Stimulated activated CD4-positive, alpha-beta T cell treated with anti-CD3 and anti-CD28 coated beads, Interleukin-4, amount 100 ng/mL, for 4 hours (primary cell): ENCODE measurements around the gene TMEM208.

Experiments used
- DNase-seq, 2 experiments: peaks; one replicate each; pipeline ENCODE4 v3.0.0-alpha.2; 2020

TMEM208 gene

DNA sequence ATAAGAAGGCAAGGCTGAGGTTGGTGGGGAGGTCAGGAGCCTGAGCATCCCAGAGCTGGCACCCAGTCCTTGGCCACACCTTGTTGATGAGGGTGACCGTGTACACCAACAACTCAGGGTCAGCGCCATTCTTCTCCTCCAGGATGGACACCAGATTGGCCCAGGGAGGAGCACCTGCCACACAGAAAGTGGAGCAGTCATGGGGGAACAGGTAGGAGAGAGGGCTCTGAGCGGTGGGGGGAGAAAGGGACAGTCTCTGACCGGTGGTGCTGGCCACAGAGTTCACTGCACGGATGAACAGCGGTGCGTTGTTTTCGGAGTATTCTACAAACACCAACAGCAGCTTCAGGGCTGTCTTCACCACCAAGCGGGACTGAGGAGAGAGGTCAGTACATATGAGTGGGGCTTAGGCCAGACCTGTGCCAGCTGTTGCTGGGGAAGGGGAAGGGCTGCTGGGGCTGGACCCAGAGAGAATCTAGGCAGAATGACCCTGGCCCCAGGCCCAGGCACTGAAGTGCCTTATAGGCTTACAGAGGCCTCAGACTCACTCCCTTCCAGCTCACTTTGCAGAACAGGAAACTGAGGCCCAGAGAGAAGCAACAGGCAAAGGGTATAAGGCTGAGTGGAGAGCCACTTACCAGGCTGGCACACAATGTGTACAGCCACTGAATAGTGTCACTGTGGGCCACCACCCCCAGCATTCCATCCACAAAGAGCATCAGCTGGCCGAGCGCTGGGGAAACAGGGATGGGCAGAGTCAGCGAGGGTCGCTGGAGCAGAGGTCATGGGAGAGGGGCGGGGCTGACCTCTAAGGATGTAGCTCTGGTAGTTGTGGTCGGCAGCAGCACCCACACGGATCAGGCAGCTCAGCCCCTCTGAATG lies 10.7 kb downstream of the TMEM208 start:
- no peak for DNase-seq

DNA sequence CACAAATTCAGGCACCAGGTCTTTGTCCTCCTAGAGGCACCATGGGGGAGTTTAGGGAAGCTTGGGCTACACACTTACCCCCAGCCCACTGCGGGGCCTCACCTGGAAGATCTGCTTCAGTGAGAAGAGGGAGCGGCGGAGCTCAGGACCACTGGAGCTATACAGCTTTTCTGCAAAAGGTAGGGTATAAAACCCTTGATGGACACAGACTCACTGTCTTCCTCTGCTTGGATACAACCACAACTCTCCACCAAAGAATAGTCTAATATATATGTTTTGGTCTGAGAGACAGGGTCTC lies 11.3 kb downstream of the TMEM208 start:
- DNase-seq, result no peak

DNA sequence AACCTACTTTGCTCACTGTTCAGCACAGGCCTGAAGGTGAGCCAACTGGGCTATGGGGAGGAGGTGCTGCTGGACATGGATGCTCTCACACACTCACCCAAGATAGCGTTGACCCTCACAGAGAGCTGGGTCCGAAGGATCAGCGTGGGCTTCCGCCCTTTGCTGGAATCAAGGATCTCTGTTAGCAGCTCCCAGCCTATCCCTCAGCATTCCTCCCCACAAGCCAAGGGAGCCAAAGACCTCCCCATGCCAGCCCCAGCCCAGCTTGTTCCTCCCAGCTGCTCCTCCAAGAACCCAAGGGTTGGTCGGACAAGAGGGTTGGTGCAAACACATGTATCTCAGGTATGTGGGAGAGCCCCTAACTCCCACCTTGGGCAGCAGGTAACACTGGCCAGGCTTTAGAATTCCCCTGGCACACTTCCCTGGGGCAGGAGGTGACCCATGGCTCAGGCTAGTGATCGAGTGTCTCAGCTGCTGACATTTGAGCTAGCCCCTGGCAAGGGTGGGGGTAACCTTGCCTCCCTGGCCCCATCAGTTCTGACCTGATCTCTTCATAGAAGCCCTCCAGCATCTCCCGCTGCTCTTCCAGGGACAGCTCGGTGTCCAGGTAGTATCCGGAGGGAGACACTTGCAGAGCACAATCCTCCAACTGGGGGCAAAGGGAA lies 12.0 kb downstream of the TMEM208 start:
- no peak for DNase-seq

DNA sequence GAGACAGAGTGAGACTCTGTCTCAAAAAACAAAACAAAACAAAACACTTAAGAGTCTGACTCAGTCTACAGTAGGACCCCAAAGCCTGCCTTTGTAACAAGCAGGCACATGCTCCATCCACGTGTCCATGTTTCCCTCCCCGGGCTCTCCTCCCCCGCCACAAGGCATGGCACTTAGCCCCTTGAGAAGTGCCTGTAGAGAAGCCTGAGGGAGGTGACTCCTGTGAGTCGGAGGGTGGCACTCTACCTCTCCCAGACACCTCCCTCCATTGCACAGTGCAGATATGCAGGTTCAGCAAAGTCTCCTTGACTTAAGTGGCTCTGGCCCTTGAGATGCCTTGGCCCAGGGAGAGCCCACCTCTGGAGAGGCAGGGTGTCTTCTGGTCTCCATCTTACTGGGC lies 13.6 kb downstream of the TMEM208 start:
- no peak for DNase-seq

DNA sequence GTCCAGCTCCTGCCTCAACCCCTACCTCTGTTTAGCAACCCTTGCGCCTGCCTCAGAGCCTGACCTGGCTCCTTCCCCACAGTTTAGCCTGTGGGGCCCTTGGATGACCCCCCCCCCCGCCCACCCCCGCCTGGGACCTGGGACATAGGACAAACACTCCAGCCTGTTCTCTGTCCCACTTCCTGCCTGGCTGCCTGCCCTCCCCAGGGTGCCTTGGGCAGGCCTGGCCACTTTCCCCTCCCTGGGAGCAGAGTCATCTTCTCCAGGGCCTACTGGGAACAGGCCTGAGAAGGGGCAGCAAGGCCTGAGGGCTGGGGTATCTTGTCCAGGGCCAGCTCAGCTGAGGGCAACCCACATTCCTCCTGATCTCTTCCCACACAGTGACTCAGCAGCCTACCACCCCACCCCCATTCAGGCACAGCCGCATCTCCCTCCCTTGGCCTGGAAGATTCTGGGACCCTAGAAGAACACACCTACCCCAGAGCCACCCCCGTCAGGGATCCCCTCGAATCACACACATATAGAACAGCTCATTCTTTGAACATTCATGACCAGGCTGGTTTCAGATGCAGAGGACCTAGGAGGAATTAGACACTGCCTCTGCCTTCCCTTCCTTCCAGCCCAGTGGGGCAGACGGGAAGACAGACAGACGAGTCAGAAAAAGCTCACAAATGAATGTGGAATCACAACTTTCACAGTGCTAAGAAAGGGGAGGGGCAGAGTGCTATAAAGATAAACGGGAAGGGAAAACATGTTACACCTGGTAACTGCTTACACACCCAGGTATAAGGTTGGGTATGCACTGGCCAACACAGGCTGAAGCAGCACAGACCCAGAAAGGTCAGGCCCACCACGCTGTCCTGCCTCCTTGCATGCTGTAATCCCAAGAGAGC lies 14.3 kb downstream of the TMEM208 start:
- no peak for DNase-seq

DNA sequence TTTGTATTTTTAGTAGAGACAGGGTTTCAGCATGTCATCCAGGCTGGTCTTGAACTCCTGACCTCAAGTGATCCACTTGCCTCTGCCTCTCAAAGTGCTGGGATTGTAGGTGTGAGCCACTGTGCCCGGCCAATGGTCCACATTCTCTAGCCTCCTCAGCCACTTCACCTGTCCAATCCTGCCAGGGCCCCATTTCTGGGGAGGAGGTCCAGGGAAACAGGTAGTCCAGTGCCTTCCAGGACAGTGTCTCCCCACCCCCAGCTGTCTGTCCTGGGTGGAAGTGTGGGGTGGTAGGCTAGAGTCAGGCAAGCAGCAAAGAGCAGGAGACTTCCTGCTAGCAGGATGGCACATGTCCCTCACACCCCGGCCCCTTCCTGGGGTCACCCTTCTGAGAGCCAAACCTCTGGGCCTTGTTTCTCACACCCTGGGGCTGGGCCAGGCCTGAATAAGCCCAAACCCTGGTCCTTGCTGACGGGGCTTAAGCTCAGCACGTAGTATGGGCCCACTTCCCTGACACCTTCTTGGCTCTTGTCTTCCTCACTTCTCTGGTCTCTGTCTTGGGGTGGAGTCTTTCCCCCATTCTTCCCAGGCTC lies 15.3 kb downstream of the TMEM208 start:
- no peak for DNase-seq

DNA sequence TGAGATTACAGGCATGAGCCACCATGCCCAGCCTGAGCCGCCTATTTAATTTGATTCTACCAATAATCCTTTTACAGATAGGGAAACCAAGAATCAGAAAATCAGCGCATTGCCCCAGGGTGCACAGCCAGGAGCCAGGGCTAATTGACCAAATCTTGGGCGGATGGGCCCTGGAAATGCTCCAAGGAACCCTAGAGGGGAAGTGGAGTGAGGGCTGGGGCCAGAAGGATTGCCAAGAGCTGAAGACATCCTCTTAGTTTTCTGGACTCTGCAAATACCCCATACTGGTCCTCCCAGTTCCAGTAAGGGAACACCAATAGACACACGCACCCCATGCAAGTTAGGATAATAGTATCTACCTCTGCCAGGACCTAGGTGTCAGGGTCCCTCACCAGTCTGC lies 16.6 kb downstream of the TMEM208 start:
- DNase-seq, result no peak

DNA sequence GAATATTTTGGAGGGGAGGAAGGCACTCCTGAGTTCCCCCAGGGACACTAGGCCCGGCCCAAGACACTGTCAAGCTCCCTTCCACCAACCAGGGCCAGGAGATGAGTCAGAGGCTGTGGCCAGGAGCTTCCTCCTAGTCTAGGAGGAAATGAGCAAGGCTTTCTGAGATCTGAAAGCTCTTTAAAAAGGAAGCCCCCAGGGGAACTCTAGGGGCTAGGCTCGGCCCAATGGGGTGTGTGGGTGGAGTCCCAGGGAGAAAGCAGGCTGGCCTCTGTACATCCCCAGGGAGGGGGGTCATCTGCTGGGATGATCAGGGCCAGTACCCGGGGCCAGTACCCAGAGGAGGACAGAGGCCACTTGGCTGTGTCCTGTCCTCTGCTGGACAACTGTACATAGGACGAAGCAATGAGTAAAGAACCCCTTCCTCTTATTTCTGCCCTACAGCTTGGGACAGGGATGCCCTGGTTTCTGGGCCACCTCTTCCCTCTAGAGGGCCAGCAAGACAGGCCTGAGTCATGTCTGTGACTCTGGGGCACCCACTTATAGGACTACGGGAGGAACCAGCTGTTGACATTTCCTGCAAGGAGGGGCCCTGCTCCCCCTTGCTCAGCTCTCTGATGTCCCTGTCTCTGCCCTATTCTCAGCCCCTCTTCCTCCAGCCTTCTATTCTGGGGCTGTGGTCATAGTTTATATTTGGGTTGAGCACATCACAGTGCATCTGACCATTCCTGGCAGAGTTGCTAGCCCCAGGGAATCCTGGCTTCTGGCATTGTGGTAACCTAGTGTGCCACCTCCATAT lies 17.7 kb downstream of the TMEM208 start:
- DNase-seq, result peak; percentile 63 to 82

DNA sequence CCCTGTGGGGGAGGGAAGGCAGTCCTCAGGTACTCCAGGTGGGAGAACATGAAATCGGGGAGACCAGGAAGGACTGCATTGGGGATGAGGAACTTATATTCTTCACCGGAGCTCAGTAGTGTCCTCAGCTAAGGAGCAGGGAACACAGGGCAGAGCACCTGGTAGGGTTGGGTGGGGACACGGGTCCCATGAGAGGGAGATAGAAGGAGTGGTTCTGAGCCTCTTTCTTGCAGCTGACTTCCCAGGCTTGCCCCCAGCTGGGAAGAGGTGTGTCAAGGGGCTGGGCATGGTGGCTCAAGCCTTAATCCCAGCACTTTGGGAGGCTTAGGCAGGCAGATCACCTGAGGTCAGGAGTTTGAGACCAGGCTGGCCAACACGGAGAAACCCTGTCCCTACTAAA lies 18.3 kb downstream of the TMEM208 start:
- DNase-seq, result no peak

DNA sequence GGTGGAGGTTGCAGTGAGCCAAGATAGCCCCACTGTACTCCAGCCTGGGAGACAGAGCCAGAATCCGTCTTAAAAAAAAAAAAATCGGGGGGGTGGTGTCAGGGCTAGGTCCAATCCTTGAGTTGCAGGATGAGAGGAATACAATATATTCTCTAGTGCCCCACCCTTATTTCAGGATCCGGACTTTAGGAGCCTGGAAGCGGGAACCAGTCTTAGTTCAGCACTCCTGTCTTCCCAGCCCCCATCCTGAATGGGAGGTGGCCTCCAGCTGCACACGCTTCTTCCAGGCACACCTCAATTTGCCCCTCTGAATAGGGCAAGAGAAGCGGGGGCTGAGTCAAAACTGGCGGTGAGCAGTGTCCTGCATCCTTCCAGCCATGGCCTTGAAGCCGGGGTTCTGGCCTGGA lies 18.7 kb downstream of the TMEM208 start:
- no peak for DNase-seq

DNA sequence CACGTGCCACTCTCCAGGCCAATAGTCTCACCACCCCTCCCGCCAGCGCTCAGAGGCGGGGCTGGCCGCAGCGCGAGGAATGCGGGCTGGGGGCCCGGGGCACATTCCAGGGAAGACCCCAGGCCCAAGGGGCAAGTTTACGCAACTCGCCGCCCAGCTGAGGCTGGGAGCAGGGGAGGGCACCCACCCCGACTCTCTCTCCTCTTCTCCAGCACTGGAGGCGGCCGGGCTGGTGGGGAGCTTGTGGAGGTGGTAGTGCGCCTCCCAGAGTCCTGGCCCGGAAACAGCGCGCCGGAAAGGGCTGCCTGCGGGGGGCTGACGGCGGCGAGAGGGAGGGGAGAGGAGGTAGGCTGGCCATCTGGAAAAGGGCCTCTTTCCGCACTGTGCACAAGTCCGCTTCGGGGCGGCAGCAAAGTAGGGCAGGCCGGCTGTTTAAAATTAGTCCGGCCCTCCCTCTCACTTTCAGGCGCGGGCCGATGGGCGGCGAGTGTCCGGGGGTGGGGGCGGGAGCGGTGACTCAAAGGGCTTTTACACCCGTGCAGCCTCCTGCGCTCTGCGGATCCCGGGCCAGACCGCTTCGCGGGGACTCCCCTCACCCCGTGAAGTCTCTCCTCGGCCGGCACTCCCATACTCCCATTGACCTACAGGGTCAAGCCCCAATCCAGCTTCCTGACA lies 19.3 kb downstream of the TMEM208 start:
- peak; percentile 28 to 43 for DNase-seq

DNA sequence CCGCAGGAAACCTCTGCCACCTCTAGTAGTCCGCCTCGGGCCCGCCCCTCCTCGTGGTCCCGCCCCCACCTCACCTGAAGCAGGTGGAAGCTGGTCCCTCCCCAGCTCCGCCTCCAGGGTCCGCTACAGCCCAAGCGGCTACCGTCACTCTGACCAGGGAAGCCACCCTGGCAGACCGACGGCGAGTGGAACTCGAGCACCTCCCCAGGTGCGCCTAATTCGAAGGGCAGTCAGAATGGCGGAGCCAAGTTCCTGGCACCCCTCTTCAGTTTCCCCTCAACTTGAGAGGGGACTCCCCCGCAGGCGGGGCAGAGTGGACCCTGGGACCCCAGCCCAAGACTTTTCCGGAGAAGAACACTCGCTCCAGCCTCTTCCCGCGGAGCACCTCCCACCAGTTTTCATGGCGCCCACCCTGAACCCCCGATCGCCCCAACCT lies 19.8 kb downstream of the TMEM208 start:
- peak in 1 of 2 experiments; percentile 43 for DNase-seq

DNA sequence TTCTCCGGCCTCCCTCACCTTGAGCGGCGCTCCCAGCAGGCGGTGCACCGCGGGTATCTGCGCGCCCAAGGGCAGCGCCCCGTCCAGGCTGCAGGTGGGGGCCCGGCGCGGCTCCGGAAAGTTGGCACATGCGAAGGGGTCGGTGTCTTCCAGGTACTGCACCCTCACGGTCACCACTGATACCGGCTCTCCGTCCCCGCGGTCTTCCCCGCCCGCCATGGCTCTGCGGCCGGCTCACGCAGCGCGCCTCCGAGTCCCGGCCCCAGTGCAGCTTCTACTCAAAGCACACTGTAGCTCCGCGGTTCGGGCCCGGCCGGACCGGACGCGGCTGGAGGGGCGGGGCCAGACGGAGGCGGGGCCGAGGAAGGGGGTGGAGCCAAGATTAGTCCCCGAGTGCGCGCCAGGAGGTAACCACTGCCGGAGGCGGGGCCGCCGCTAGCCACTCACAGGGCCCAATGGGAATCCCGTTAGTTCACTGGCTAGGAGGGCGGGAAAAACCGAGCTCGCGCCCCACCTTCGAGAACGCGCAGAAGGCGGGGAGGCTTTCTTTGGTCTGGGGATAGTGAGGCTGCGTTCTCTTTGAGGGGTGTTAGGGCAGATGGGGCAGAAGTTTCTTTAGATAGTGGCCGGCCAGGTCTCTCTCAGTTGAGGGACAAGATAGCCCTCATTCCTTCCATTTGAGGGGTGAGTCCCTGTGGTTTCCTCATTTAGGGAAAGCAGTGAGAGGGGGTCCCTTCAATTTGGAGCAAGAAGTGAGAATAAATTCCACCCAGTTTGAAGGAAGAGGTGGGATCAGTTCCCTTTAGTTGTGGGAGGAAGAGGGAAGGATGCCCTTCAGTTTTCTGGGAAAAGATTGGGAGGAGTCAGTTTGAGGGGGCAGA lies 20.5 kb downstream of the TMEM208 start, which contains the start of gene FHOD1:
FHOD1 (minus strand) TSS at position 290 of the 881 bp plus-strand sequence; CDS start at position 219, 71 bp downstream.
- peak; percentile 93 to 98 for DNase-seq

DNA sequence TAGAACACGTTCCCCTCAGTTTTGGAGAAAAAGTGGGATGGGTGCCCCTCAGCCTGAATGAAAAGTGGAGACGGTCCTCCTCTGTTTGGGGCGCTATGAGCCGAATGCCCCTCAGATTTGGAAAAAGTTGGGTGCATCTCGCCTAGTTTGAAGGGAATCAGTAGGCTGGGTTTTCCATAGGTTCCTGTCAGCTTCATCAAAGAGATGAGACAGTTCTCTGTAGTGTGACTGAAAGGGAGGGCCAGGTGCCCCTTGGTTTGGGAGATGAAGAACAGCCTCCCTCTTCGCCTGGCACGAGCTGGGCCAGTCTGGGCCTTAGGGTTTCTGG lies 21.1 kb downstream of the TMEM208 start:
- no peak for DNase-seq

DNA sequence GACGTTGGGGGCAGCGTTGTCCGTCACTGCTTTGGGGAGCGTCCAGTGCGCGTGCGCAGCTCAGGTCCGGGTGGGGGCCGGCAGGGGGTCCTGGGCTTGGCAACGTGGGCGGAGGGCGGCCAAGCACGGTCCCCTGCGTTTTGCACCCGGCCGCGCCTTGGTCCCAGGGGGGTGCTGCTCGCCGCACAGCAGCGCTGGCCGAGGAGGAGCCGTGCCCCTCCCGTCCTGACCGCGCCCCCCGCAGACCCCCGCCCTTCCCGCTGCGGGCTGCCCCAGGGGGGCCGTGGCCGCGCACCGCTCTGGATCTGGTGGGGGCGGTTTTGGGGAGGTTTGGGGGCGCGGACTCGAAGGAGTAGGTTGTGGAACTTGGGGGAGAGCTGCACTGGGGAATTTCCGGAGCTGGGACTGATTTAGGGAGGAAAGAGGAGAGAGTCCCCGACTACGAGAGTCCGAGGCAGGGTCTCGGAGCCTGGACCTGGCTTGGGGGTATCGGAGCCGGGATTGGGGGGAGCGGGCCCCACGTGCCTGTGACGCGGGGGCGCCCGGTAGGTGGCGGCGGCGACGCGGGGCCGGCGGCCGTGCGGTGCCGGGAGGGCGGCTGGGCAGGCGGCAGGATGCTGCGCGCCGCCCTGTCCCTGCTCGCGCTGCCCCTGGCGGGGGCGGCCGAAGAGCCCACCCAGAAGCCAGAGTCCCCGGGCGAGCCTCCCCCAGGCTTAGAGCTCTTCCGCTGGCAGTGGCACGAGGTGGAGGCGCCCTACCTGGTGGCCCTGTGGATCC lies 21.7 kb downstream of the TMEM208 start, which contains the start of gene SLC9A5:
SLC9A5 (plus strand) TSS at position 579 of the 777 bp plus-strand sequence; CDS start at position 615, 36 bp downstream.
- peak in 1 of 2 experiments; percentile 28 for DNase-seq

DNA sequence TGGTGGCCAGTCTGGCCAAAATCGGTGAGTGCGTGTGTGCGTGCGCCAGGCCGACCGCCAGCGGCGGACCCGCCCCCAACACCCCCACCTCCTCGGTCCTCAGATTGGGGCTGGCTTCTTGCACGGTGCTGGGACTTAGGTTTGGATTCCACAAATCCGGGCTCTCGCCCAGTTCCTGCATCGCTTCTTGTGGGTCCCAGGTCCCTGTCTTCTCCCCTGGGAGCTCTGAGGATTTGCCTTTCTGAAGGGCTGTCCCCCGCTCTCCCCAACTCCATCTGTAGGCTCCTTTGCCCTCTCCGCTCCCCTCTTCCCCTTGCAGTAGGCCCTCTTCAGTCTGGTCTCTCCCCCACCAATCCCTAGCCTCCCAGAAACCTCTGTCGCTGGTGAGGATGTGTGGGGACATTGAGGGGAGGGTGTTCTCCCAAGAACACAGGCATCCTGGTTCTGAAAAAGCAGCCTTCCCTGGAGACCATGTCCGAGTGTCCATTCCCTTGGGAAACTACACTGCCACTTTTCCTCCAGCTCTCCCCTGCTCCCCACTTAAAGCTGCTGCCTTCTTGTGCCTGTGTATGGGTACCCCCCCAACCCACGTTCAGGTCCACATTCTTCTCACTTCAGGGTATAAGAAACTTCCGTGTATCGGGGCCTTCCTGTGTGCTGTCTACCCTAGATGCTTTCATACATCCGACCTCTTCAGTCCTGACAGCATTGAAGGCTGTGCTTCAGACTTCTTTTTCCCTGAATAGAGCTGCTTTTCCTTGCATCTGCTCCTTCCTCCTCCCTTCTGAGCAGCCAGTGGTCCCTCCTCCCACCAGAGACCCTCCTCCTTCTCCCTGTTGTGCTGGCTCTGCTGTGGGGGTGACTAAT lies 22.5 kb downstream of the TMEM208 start:
- no peak for DNase-seq

DNA sequence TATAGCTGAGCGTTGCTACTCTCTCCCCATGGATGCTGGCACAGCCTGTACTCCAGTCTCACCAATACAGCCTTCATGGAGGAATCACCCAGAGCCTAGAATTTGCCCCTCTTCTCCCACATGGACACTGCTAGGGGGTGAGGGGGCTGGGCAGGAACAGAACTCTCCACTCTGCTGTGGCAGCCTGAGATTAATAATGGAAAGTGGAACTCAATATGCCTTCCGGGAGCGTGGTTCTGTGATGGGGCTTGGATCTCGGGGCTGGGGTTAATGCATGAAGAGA lies 23.1 kb downstream of the TMEM208 start:
- DNase-seq, result no peak

DNA sequence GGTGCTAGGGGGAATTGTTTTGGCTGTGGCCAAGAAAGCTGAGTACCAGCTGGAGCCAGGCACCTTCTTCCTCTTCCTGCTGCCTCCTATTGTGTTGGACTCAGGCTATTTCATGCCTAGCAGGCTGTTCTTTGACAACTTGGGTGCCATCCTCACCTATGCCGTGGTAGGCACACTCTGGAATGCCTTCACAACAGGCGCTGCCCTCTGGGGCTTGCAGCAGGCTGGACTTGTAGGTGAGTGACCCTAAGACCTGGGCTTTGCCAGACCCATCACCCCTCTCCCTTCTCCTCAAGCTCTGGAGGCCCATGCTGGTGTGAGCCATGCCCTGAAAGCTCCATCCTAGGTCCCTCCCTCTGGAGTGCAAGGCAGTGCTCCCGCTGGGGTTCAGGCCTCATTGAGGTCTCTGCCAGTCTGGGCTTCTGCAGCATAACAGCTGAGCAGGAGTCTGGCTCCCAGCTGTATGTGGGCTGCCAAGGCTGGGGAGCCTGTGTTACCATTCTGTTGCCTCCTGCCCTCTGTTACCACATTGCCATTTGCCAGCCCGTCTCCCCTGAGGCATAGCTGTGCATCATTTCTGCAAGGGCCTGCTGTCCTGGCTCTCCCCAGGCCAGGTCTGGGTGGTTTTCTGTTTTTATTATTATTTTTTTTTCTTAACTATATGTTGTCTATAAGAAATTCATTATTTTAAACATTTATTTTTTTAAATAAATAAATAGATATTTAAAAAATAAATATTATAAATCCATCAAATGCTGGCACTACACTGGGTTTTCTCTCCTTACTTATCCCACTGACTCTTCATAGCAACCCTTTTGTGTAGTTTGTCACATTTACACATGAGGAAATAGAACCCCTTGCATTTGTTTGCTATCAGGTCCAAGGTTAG lies 25.9 kb downstream of the TMEM208 start:
- DNase-seq, result no peak
